K562 (cell line): ENCODE data around the gene CPLANE2. TPM values are rescaled to one million over a fixed set of nuclear protein-coding genes. Genes with fewer than 3 reads are reported as not detected.

ENCODE experiments used
- DNMT1 ChIP-seq: fragments of 450-650 bp; IDR thresholded peaks from 2 replicates; pipeline ENCODE4 v1.6.1; 2016; ENCODE audit warnings: antibody characterized with exemption, mild to moderate bottlenecking
- EP400 ChIP-seq: fragments of 450-650 bp; IDR thresholded peaks from 2 replicates; pipeline ENCODE4 v1.6.1; 2017; ENCODE audit warnings: antibody characterized with exemption, mild to moderate bottlenecking, moderate library complexity
- ILK ChIP-seq: fragments of 450-650 bp; IDR thresholded peaks from 2 replicates; pipeline ENCODE4 v1.6.1; 2016; ENCODE audit warnings: missing genetic modification characterization, low read depth, mild to moderate bottlenecking, missing compliant biosample characterization, moderate library complexity, borderline replicate concordance
- LCOR ChIP-seq: sonication (generic); formaldehyde crosslinking; IDR thresholded peaks from 2 replicates; pipeline ENCODE4 v1.8.0; 2022; ENCODE audit warnings: mild to moderate bottlenecking, missing genetic modification reagents
- PRPF4 ChIP-seq: fragments of 200-400 bp; formaldehyde crosslinking; IDR thresholded peaks from one replicate; pipeline ENCODE4 v1.6.1; 2017; ENCODE audit warnings: low read length, low read depth, mild to moderate bottlenecking; ENCODE audit not compliant: insufficient read depth, poor library complexity, severe bottlenecking
- TARDBP ChIP-seq: fragments of 450-650 bp; IDR thresholded peaks from 2 replicates; pipeline ENCODE4 v1.6.1; 2016
- TOE1 ChIP-seq, 2 experiments: fragments of 450-650 bp in 1 of 2; sonication (generic) in 1 of 2; formaldehyde crosslinking in 1 of 2; IDR thresholded peaks; 2 replicates each; pipeline versions ENCODE4 v1.7.1 to v1.8.0; 2016 to 2022; ENCODE audit warnings: borderline replicate concordance in 2 of 2, mild to moderate bottlenecking in 2 of 2, antibody characterized with exemption in 1 of 2, inconsistent platforms in 1 of 2, low read depth in 1 of 2, missing genetic modification reagents in 1 of 2, moderate library complexity in 1 of 2
- ZKSCAN1 ChIP-seq: fragments of 150-350 bp; IDR thresholded peaks from 2 replicates; pipeline ENCODE4 v1.6.1; 2016; ENCODE audit warnings: low read depth, low read length
- ZNF444 ChIP-seq: fragments of 250-450 bp; sonication (Bioruptor Pico); IDR thresholded peaks from 2 replicates; pipeline ENCODE4 v1.4.0; 2020; ENCODE audit warnings: mild to moderate bottlenecking, moderate library complexity
- ZNF584 ChIP-seq: fragments of 200-800 bp; sonication (Bioruptor generic); IDR thresholded peaks from 2 replicates; pipeline ENCODE4 v1.6.1; 2016; ENCODE audit warnings: low read depth, mild to moderate bottlenecking, missing genetic modification characterization, missing compliant biosample characterization
- polyA plus RNA-seq, 8 experiments: library from polyadenylated mRNA; depleted of rRNA in 4 of 8; stranded (reverse) in 5 of 8; unstranded in 3 of 8; fragments of >200 nt; fragmentation: Nextera tagmentation in 2 of 8; fragmentation: Illumina TruSeq in 1 of 8; extraction: Ambion mirVana in 2 of 8; extraction: Trizol in 1 of 8; gene quantifications; 2 replicates each; pipeline versions ENCODE4 v1.2.1 to v1.2.3, GENCODE V29; 2011 to 2014; ENCODE audit warnings: inconsistent platforms in 1 of 8, missing spikeins in 1 of 8
- total RNA-seq, 7 experiments: library from RNA; depleted of rRNA in 6 of 7; stranded (reverse); fragments of >200 nt in 6 of 7; fragmentation: Illumina TruSeq in 2 of 7; extraction: Trizol in 2 of 7; gene quantifications; 2 replicates each; pipeline versions ENCODE4 v1.2.1 to v1.2.3, GENCODE V29; 2011 to 2021; ENCODE audit warnings: low replicate concordance in 1 of 7
- TF ChIP-seq, protein P1 (sequence below), 2 experiments: fragments of 450-650 bp; IDR thresholded peaks; 2 replicates each; pipeline ENCODE4 v1.6.1; 2016; ENCODE audit warnings: mild to moderate bottlenecking in 2 of 2, borderline replicate concordance in 1 of 2, low read depth in 1 of 2, moderate library complexity in 1 of 2
- TF ChIP-seq, protein P2 (sequence below): fragments of 250-450 bp; sonication (Bioruptor Pico); IDR thresholded peaks from 2 replicates; pipeline ENCODE4 v1.4.0; 2020; ENCODE audit warnings: mild to moderate bottlenecking, moderate library complexity, borderline replicate concordance

The CPLANE2 gene
- total and polyA plus RNA-seq, 9 of the 15 experiments (the other 6 are each of a cell fraction or from before 2014, with no cell fraction given), result 0.17 to 20.9 (median 8.1) TPM

DNA sequence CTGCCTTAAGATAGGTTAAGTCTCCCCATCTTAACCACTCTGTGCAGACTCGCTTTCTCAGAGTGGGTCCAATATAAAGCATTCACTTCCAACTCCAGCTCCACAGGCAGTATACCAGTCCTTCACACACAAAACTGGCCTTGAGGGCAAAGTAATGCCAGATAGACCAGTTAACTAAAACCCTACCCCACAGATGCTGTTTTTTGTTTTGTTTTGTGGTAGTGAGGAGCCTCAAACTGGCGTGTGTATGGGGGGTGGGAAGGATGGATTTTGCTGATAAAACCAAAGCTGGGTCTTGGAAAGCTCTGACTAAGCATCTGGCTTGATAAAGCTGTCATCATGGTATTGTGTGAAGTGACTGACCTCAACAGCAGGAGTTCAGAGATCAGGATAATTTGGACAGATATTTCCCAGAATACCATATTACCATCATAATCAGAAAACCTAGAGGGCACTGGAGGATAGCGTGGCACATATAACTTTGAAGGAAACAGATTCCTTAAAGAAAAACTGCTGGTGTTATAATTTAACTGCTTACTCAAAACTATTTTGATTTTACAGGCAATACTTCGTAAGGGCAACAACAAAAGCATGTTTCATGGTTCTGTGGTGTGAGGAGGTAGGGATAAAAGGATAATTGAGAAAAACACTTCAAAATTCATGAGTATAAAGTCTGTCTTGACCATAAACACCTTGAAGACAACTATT is 29.6 kb upstream of the CPLANE2 start (continued):
- peak; percentile 70; the same call in 1 of the 2 replicates for TF ChIP-seq TOE1 (IDR thresholded peaks at IDR 0.05; ENCODE audit: borderline replicate concordance)
- no peak for TF ChIP-seq TOE1 (CRISPR knock-in tag; IDR thresholded peaks at IDR 0.05; ENCODE audit: borderline replicate concordance, low read depth)
- peak; percentile 87 for TF ChIP-seq ZKSCAN1
- peak; percentile 14; the same call in 1 of the 2 replicates for TF ChIP-seq LCOR
- TF ChIP-seq ZNF584 (CRISPR knock-in tag), result peak; percentile 69
- TF ChIP-seq ILK (tag), result no peak
- TF ChIP-seq EP400, result peak; percentile 43
- TF ChIP-seq TARDBP, result 0 out of 2 replicates have a peak, but pooled peaks have one; percentile 57
- TF ChIP-seq ZNF444, result 0 out of 2 replicates have a peak, but pooled peaks have one; percentile 60
- TF ChIP-seq, protein P1, sequence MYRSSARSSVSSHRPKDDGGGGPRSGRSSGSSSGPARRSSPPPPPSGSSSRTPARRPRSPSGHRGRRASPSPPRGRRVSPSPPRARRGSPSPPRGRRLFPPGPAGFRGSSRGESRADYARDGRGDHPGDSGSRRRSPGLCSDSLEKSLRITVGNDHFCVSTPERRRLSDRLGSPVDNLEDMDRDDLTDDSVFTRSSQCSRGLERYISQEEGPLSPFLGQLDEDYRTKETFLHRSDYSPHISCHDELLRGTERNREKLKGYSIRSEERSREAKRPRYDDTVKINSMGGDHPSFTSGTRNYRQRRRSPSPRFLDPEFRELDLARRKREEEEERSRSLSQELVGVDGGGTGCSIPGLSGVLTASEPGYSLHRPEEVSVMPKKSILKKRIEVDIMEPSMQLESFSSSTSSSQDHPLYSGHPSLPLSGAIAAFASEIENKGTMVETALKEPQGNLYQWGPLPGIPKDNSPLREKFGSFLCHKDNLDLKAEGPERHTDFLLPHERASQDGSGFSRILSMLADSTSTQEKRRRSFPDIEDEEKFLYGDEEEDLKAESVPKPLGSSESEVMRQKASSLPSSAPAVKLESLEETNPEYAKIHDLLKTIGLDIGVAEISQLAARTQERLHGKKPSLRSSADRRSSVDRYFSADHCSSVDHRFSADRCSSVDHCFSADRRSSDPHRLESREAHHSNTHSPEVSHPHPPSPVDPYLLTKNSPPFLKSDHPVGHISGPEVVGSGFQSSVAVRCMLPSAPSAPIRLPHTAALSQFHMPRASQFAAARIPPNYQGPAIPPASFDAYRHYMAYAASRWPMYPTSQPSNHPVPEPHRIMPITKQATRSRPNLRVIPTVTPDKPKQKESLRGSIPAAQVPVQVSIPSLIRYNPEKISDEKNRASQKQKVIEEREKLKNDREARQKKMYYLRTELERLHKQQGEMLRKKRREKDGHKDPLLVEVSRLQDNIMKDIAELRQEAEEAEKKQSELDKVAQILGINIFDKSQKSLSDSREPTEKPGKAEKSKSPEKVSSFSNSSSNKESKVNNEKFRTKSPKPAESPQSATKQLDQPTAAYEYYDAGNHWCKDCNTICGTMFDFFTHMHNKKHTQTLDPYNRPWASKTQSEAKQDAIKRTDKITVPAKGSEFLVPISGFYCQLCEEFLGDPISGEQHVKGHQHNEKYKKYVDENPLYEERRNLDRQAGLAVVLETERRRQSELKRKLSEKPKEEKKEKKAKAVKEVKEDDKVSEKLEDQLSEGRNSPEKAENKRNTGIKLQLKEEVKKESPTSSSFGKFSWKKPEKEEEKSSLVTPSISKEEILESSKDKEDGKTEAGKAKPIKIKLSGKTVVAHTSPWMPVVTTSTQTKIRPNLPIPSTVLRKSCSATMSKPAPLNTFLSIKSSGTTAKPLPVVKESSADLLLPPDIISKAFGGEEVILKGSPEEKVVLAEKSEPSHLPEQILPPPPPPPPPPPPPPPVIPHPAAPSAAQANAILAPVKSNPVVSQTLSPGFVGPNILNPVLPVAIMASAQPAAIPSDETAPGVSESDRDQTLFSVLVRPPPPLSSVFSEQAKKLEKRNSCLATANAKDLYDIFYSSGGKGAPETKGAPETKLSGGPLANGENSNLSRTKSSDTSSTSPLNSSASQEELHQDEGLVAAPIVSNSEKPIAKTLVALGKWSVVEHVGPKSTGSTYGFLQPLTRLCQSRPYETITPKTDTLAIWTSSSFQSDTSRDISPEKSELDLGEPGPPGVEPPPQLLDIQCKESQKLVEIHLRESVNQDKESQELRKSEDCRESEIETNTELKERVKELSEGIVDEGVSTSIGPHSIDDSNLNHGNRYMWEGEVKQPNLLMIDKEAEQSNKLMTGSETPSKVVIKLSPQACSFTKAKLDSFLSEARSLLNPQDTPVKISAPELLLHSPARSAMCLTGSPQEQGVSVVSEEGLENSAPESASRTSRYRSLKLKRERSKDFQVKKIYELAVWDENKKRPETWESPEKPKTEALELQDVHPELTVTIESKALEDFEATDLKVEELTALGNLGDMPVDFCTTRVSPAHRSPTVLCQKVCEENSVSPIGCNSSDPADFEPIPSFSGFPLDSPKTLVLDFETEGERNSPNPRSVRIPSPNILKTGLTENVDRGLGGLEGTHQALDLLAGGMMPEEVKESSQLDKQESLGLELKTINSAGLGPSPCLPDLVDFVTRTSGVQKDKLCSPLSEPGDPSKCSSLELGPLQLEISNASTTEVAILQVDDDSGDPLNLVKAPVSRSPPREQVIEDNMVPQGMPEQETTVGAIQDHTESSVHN (IDR thresholded peaks at IDR 0.05; ENCODE audit: borderline replicate concordance in 1 of 2, low read depth in 1 of 2), result peak in 1 of 2 experiments; percentile 61; a peak in 1 of 4 replicates
- TF ChIP-seq PRPF4, result no peak
- 0 out of 2 replicates have a peak, but pooled peaks have one; percentile 5 for TF ChIP-seq DNMT1
- TF ChIP-seq, protein P2, sequence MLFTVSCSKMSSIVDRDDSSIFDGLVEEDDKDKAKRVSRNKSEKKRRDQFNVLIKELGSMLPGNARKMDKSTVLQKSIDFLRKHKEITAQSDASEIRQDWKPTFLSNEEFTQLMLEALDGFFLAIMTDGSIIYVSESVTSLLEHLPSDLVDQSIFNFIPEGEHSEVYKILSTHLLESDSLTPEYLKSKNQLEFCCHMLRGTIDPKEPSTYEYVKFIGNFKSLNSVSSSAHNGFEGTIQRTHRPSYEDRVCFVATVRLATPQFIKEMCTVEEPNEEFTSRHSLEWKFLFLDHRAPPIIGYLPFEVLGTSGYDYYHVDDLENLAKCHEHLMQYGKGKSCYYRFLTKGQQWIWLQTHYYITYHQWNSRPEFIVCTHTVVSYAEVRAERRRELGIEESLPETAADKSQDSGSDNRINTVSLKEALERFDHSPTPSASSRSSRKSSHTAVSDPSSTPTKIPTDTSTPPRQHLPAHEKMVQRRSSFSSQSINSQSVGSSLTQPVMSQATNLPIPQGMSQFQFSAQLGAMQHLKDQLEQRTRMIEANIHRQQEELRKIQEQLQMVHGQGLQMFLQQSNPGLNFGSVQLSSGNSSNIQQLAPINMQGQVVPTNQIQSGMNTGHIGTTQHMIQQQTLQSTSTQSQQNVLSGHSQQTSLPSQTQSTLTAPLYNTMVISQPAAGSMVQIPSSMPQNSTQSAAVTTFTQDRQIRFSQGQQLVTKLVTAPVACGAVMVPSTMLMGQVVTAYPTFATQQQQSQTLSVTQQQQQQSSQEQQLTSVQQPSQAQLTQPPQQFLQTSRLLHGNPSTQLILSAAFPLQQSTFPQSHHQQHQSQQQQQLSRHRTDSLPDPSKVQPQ (CRISPR knock-in tag), result no peak
